Measurements from ENCODE around the gene IFT122.
A peak's percentile ranks its signal among the peaks of the same experiment; 100 is the strongest.

The IFT122 gene

GRCh38 chr3:129441215-129441614, 1.2 kb downstream of the IFT122 start:
- no peak for DNase-seq (ENCODE audit: extremely low read depth, low read depth)
- TF ChIP-seq CTCF (IDR thresholded peaks at IDR 0.05; ENCODE audit: low read depth, low read length), result no peak

GRCh38 chr3:129441782-129442181, 1.8 kb downstream of the IFT122 start:
- peak; percentile 15 for TF ChIP-seq CTCF (IDR thresholded peaks at IDR 0.05; ENCODE audit: low read depth, low read length)
- no peak for DNase-seq (ENCODE audit: extremely low read depth, low read depth)

DNA sequence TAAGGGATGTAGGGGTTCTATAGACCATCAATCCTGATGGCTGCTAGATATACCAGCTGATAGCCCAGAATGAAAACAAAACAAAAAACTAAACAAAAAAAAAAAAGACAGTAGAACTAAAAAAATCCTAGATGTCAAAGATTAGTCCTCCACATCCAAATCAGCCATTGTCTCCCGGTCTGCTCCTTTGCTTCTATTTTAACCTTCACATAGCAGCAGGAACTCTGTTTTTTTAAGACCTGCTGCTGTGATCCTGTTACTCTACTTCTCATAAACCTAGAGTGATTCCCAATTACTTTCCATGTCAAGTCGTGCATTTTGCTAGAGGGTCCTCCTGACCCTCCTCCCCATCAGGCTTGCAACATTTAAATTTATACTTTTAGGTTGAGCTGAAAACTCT, 2.5 kb downstream of the IFT122 start:
- no peak for TF ChIP-seq CTCF (IDR thresholded peaks at IDR 0.05; ENCODE audit: low read depth, low read length)
- no peak for DNase-seq (ENCODE audit: extremely low read depth, low read depth)

DNA sequence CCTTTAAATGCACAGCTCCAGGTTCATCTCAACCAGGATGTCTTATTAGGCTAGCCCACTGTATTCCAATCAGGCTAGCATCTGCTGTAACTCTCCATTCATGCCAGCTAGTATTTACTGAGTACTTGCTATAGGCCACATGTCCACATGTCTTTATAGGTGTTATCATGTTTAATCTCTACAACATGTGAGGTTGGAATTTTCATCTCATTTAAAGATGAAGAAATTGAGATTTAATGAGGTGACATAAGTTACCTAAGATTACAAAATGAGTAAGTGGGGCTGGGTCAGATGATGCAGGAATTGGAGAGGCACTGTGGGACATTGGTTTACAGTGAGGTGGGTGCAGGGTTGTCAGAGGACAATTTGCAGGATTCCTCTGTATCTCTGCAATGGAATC, 2.9 kb downstream of the IFT122 start:
- no peak for TF ChIP-seq CTCF (IDR thresholded peaks at IDR 0.05; ENCODE audit: low read depth, low read length)
- no peak for DNase-seq (ENCODE audit: extremely low read depth, low read depth)

DNA sequence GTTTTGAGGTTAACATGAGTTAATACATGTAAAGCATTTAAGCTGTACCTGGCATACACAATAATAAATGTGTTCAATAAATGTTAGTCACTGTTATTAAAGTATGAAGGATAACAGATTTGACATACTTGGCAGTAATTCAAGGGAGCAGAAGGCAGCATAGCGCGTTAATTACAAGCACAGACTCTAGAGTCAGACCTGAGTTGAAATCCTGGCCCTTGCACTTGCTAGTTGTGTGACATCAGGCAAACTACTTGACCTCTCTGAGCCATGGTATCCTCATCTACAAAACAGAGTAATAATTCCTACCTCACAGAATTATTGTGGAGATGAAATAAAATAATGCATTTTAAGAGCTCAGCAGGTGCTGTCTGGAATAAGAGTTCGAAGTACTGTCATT, 5.4 kb downstream of the IFT122 start:
- TF ChIP-seq CTCF (IDR thresholded peaks at IDR 0.05; ENCODE audit: low read depth, low read length), result no peak
- no peak for DNase-seq (ENCODE audit: extremely low read depth, low read depth)

- no peak for TF ChIP-seq CTCF (IDR thresholded peaks at IDR 0.05; ENCODE audit: low read depth, low read length)
- DNase-seq (ENCODE audit: extremely low read depth, low read depth), result no peak
Observed at GRCh38 chr3:129446926-129447325, 6.9 kb downstream of the IFT122 start.

- DNase-seq (ENCODE audit: extremely low read depth, low read depth), result no peak
- TF ChIP-seq CTCF (IDR thresholded peaks at IDR 0.05; ENCODE audit: low read depth, low read length), result no peak
Observed at GRCh38 chr3:129448186-129448895, 8.3 kb downstream of the IFT122 start.

Measured in AG09319 (cell line).